K562 (cell line): ENCODE results near the gene EEFSEC. TPM values are rescaled to one million over a fixed set of nuclear protein-coding genes. Genes with fewer than 3 reads are reported as not detected.

ENCODE experiments used
- ATF7 ChIP-seq: fragments of 450-650 bp; IDR thresholded peaks from 2 replicates; pipeline ENCODE4 v1.7.1; 2014; ENCODE audit warnings: mild to moderate bottlenecking, moderate library complexity
- BCL6 ChIP-seq: fragments of 250-450 bp; sonication (Bioruptor Pico); IDR thresholded peaks from 2 replicates; pipeline ENCODE4 v1.4.0; 2020
- BCLAF1 ChIP-seq, 2 experiments: fragments of 450-650 bp in 1 of 2; IDR thresholded peaks; 2 replicates each; pipeline ENCODE4 v1.6.1; 2011 to 2017; ENCODE audit warnings: low read depth in 2 of 2, antibody characterized with exemption in 1 of 2, borderline replicate concordance in 1 of 2, low read length in 1 of 2, mild to moderate bottlenecking in 1 of 2, mixed read lengths in 1 of 2; ENCODE audit not compliant: control insufficient read depth in 1 of 2
- DLX4 ChIP-seq: fragments of 250-450 bp; sonication (Bioruptor Pico); IDR thresholded peaks from 2 replicates; pipeline ENCODE4 v1.6.1; 2021; ENCODE audit warnings: mild to moderate bottlenecking
- FOXO4 ChIP-seq: fragments of 450-650 bp; formaldehyde crosslinking; IDR thresholded peaks from 2 replicates; pipeline ENCODE4 v1.4.0; 2020; ENCODE audit warnings: mild to moderate bottlenecking, moderate library complexity
- LCOR ChIP-seq: sonication (generic); formaldehyde crosslinking; IDR thresholded peaks from 2 replicates; pipeline ENCODE4 v1.8.0; 2022; ENCODE audit warnings: mild to moderate bottlenecking, missing genetic modification reagents
- MNT ChIP-seq, 2 experiments: fragments of 450-650 bp; conservative IDR thresholded peaks; 2 replicates each; pipeline ENCODE4 v1.6.1; 2017; ENCODE audit warnings: mild to moderate bottlenecking in 2 of 2, moderate library complexity in 2 of 2
- RFX1 ChIP-seq: fragments of 450-650 bp; IDR thresholded peaks from 2 replicates; pipeline ENCODE4 v1.6.1; 2016; ENCODE audit warnings: mild to moderate bottlenecking, moderate library complexity
- RNF219 ChIP-seq: fragments of 250-450 bp; sonication (Bioruptor Pico); IDR thresholded peaks from 2 replicates; pipeline ENCODE4 v1.5.0; 2022; ENCODE audit warnings: mild to moderate bottlenecking
- SRSF3 ChIP-seq: fragments of 200-400 bp; formaldehyde crosslinking; IDR thresholded peaks from 2 replicates; pipeline ENCODE4 v1.6.1; 2016; ENCODE audit warnings: mild to moderate bottlenecking, low read length, moderate library complexity; ENCODE audit not compliant: insufficient read depth
- TBP ChIP-seq: optimal IDR thresholded peaks from 2 replicates; pipeline ENCODE3; 2011; ENCODE audit warnings: low read depth, low read length, improper control_type of control experiment
- THAP12 ChIP-seq: fragments of 250-450 bp; sonication (Bioruptor Pico); IDR thresholded peaks from 2 replicates; pipeline ENCODE4 v1.9.0; 2021; ENCODE audit warnings: mild to moderate bottlenecking, inconsistent platforms
- ZNF121 ChIP-seq: sonication (generic); formaldehyde crosslinking; conservative IDR thresholded peaks from 2 replicates; pipeline ENCODE4 v1.8.0; 2022; ENCODE audit warnings: missing genetic modification reagents
- ZNF133 ChIP-seq: fragments of 250-450 bp; sonication (Bioruptor Pico); IDR thresholded peaks from 2 replicates; pipeline ENCODE4 v1.4.0; 2020; ENCODE audit warnings: mild to moderate bottlenecking
- polyA plus RNA-seq, 8 experiments: library from polyadenylated mRNA; depleted of rRNA in 4 of 8; stranded (reverse) in 5 of 8; unstranded in 3 of 8; fragments of >200 nt; fragmentation: Nextera tagmentation in 2 of 8; fragmentation: Illumina TruSeq in 1 of 8; extraction: Ambion mirVana in 2 of 8; extraction: Trizol in 1 of 8; gene quantifications; 2 replicates each; pipeline versions ENCODE4 v1.2.1 to v1.2.3, GENCODE V29; 2011 to 2014; ENCODE audit warnings: inconsistent platforms in 1 of 8, missing spikeins in 1 of 8
- total RNA-seq, 7 experiments: library from RNA; depleted of rRNA in 6 of 7; stranded (reverse); fragments of >200 nt in 6 of 7; fragmentation: Illumina TruSeq in 2 of 7; extraction: Trizol in 2 of 7; gene quantifications; 2 replicates each; pipeline versions ENCODE4 v1.2.1 to v1.2.3, GENCODE V29; 2011 to 2021; ENCODE audit warnings: low replicate concordance in 1 of 7

EEFSEC gene
- total and polyA plus RNA-seq, 9 of the 15 experiments (the other 6 are each of a cell fraction or from before 2014, with no cell fraction given) = 0.35 to 11.8 (median 7.7) TPM

GRCh38 chr3:128153156-128154041 is at the start of gene EEFSEC (continued):
- TF ChIP-seq RNF219 (CRISPR knock-in tag) (no peak), ZNF133 (CRISPR knock-in tag) (no peak), THAP12 (CRISPR knock-in tag) (peak; percentile 85; the same call in 1 of the 2 replicates), DLX4 (CRISPR knock-in tag) (no peak), TBP (peak; percentile 76), RFX1 (no peak), BCL6 (no peak), BCLAF1 (IDR thresholded peaks at IDR 0.05; ENCODE audit: borderline replicate concordance in 1 of 2, control insufficient read depth in 1 of 2, low read depth in 2 of 2, low read length in 1 of 2) (peak in 1 of 2 experiments; percentile 88; a peak in 2 of 4 replicates), ATF7 (peak; percentile 53; the same call in 1 of the 2 replicates), SRSF3 (no peak), LCOR (CRISPR knock-in tag) (0 out of 2 replicates have a peak, but pooled peaks have one; percentile 41), FOXO4 (CRISPR knock-in tag) (no peak), ZNF121 (CRISPR knock-in tag) (no peak), MNT (conservative IDR thresholded peaks at IDR 0.05) (peak; percentile 28 to 63; a peak in 1 of 4 replicates)
